SK-N-SH (cell line): ENCODE measurements around the gene DGKI. TPM values are rescaled to one million over a fixed set of nuclear protein-coding genes. Genes with fewer than 3 reads are reported as not detected.
"Not testable (repeated sequence)": the region's sequence is repeated elsewhere in the genome, so short reads cannot be mapped to it uniquely, and the experiment has no call there.

Source experiments
- CTCF ChIA-PET: fragments of 300-600, 350-600 bp; formaldehyde crosslinking; extraction: SDS; loops from one replicate; lab custom pipeline; 2021; lab: Yijun Ruan, JAX
- POLR2A ChIA-PET: fragments of 350-600 bp; sonication (Branson Sonifier 250); formaldehyde crosslinking; extraction: SDS; loops from one replicate; lab custom pipeline; 2020; ENCODE audit warnings: antibody characterized with exemption, inconsistent platforms; lab: Yijun Ruan, JAX
- DNase-seq: peaks from one replicate; pipeline ENCODE4 v3.0.0; 2012
- H2AFZ ChIP-seq: fragments of 200-600 bp; sonication (generic); 2 replicates; pipeline ENCODE4 v1.8.1; 2016; ENCODE audit warnings: antibody characterized with exemption, mild to moderate bottlenecking, low read depth
- H3F3A ChIP-seq: fragments of 200-600 bp; sonication (generic); replicated peaks from 2 replicates; pipeline ENCODE3; 2016; ENCODE audit warnings: antibody characterized with exemption, mild to moderate bottlenecking; ENCODE audit not compliant: insufficient read depth
- H3K27ac ChIP-seq, 2 experiments: fragments of 200-500 bp in 1 of 2; fragments of 200-600 bp in 1 of 2; sonication (Bioruptor generic) in 1 of 2; sonication (generic), shearing (Covaris generic) in 1 of 2; 2 replicates each; pipeline versions ENCODE4 v1.5.1 to v1.6.1; 2014 to 2016; ENCODE audit warnings: low read depth in 2 of 2, inconsistent platforms in 1 of 2, low read length in 1 of 2, mild to moderate bottlenecking in 1 of 2, mixed read lengths in 1 of 2
- H3K27me3 ChIP-seq: fragments of 200-600 bp; sonication (generic), shearing (Covaris generic); 2 replicates; pipeline ENCODE4 v1.6.1; 2016; ENCODE audit warnings: mixed run types; ENCODE audit not compliant: insufficient read depth
- H3K36me3 ChIP-seq, 2 experiments: fragments of 200-500 bp in 1 of 2; fragments of 200-600 bp in 1 of 2; sonication (Bioruptor generic) in 1 of 2; sonication (generic) in 1 of 2; replicated peaks in 1 of 2; 2 replicates each; pipeline versions ENCODE3 to v1.5.1; 2014 to 2016; ENCODE audit warnings: low read length in 1 of 2, mild to moderate bottlenecking in 1 of 2; ENCODE audit not compliant: insufficient read depth in 2 of 2, control insufficient read depth in 1 of 2
- H3K4me1 ChIP-seq, 2 experiments: fragments of 200-500 bp in 1 of 2; fragments of 200-600 bp in 1 of 2; sonication (Bioruptor generic) in 1 of 2; sonication (generic), shearing (Covaris generic) in 1 of 2; 2 replicates each; pipeline versions ENCODE4 v1.5.1 to v1.6.1; 2014 to 2016; ENCODE audit warnings: low read depth in 1 of 2, low read length in 1 of 2, mixed run types in 1 of 2; ENCODE audit not compliant: insufficient read depth in 2 of 2, control insufficient read depth in 1 of 2
- H3K4me2 ChIP-seq: fragments of 200-600 bp; sonication (generic), shearing (Covaris generic); 2 replicates; pipeline ENCODE4 v1.6.1; 2017; ENCODE audit warnings: mixed run types
- H3K4me3 ChIP-seq, 2 experiments: fragments of 200-500 bp in 1 of 2; fragments of 200-600 bp in 1 of 2; sonication (Bioruptor generic) in 1 of 2; sonication (generic), shearing (Covaris generic) in 1 of 2; 2 replicates each; pipeline versions ENCODE4 v1.5.1 to v1.8.1; 2014 to 2016; ENCODE audit warnings: low read depth in 2 of 2, inconsistent platforms in 1 of 2, low read length in 1 of 2, mild to moderate bottlenecking in 1 of 2, mixed read lengths in 1 of 2, moderate library complexity in 1 of 2
- H3K79me2 ChIP-seq: fragments of 200-600 bp; sonication (generic); 2 replicates; pipeline ENCODE4 v1.8.1; 2017; ENCODE audit warnings: mild to moderate bottlenecking; ENCODE audit not compliant: insufficient read depth
- H3K9ac ChIP-seq: fragments of 200-600 bp; sonication (generic); 2 replicates; pipeline ENCODE4 v1.6.1; 2017; ENCODE audit warnings: mixed run types
- H3K9me2 ChIP-seq: fragments of 200-600 bp; sonication (generic); 2 replicates; pipeline ENCODE4 v1.6.1; 2017; ENCODE audit warnings: mixed run types
- H3K9me3 ChIP-seq: fragments of 200-600 bp; sonication (generic); 2 replicates; pipeline ENCODE4 v1.6.1; 2017; ENCODE audit warnings: mixed run types, mild to moderate bottlenecking, moderate library complexity
- H4K20me1 ChIP-seq: fragments of 200-600 bp; sonication (generic); 2 replicates; pipeline ENCODE4 v1.6.1; 2017; ENCODE audit warnings: mild to moderate bottlenecking, mixed run types; ENCODE audit not compliant: insufficient read depth
- ELF1 ChIP-seq: IDR thresholded peaks from 2 replicates; pipeline ENCODE4 v1.4.0; 2012
- FOXJ3 ChIP-seq: sonication (generic); formaldehyde crosslinking; IDR thresholded peaks from 2 replicates; pipeline ENCODE4 v1.5.1; 2020; ENCODE audit warnings: mild to moderate bottlenecking, missing genetic modification reagents
- MAX ChIP-seq: IDR thresholded peaks from 2 replicates; pipeline ENCODE4 v1.4.0; 2012; ENCODE audit warnings: low read depth
- MEF2A ChIP-seq: IDR thresholded peaks from 2 replicates; pipeline ENCODE4 v1.4.0; 2012; ENCODE audit warnings: low read depth, borderline replicate concordance
- NFIC ChIP-seq: IDR thresholded peaks from 2 replicates; pipeline ENCODE4 v1.4.0; 2012; ENCODE audit warnings: borderline replicate concordance
- NRF1 ChIP-seq: IDR thresholded peaks from 2 replicates; pipeline ENCODE4 v1.6.1; 2012; ENCODE audit warnings: low read depth, mild to moderate bottlenecking, low read length
- TCF12 ChIP-seq: IDR thresholded peaks from 2 replicates; pipeline ENCODE4 v1.4.0; 2012
- TEAD4 ChIP-seq: IDR thresholded peaks from 2 replicates; pipeline ENCODE4 v1.4.0; 2012; ENCODE audit warnings: mild to moderate bottlenecking, borderline replicate concordance; ENCODE audit not compliant: insufficient read depth
- USF1 ChIP-seq: IDR thresholded peaks from 2 replicates; pipeline ENCODE4 v1.4.0; 2012; ENCODE audit warnings: low read depth, borderline replicate concordance
- ZBTB33 ChIP-seq: IDR thresholded peaks from 2 replicates; pipeline ENCODE4 v1.4.0; 2012; ENCODE audit warnings: low read depth, borderline replicate concordance
- WGBS: methylation state at CpG from one replicate; pipeline ENCODE4 v1.1.6; 2017; ENCODE audit warnings: low lambda C conversion rate; 5-methylcytosine and 5-hydroxymethylcytosine counted together
- polyA plus RNA-seq, 3 experiments: library from polyadenylated mRNA; depleted of rRNA; stranded (reverse); fragments of >200 nt; gene quantifications; 2 replicates each; pipeline ENCODE4 v1.2.3, GENCODE V29; 2012

Gene DGKI
- polyA plus RNA-seq, 1 of the 3 experiments (the other 2 are of a cell fraction): 1.3 TPM

- TF ChIP-seq MAX: no peak
Measured at GRCh38 chr7:137834552-137834951, 12.2 kb downstream of the DGKI start (continued).

- H3K9me2 ChIP-seq, H3K27me3 ChIP-seq, H3K4me3 ChIP-seq, H3K27ac ChIP-seq, H3K9ac ChIP-seq, DNase-seq, H3K4me1 ChIP-seq, POLR2A ChIA-PET, H2AFZ ChIP-seq, H4K20me1 ChIP-seq, H3F3A ChIP-seq, H3K4me2 ChIP-seq: not testable (repeated sequence)
- peaks cover 17% of the 10 kb centered on the region; the same call in 1 of the 2 replicates for H3K9me3 ChIP-seq
- H3K79me2 ChIP-seq: peaks cover 21% of the 10 kb centered on the region; the same call in 1 of the 2 replicates
- H3K36me3 ChIP-seq: peaks cover 2 to 21% of the 10 kb centered on the region in 2 experiments
- WGBS: 66% methylated on average over 2 of the region's 2 CpGs
- CTCF ChIA-PET: interaction anchor here (0.9 to 1.3 kb wide), 2 partner anchors 71 to 176 kb away, joined by 3 read pairs; no protein-coding TSS in a partner anchor
Measured at GRCh38 chr7:137832990-137833389, 13.8 kb downstream of the DGKI start.

- H3K4me2 ChIP-seq: no peak overlapping the region
- POLR2A ChIA-PET: no interaction called here
- no peaks in the 10 kb centered on the region for H3K9me2 ChIP-seq
- CTCF ChIA-PET: interaction anchor here (1.2 to 1.3 kb wide), 2 partner anchors 176 to 177 kb away, joined by 3 read pairs; no protein-coding TSS in a partner anchor
- H3K9ac ChIP-seq: no peak overlapping the region
- no peak for DNase-seq
- peaks cover 5% of the 10 kb centered on the region for H3F3A ChIP-seq
- H3K4me3 ChIP-seq: no peak overlapping the region
- no peak overlapping the region for H2AFZ ChIP-seq
- no peaks in the 10 kb centered on the region for H3K27me3 ChIP-seq
- H3K4me1 ChIP-seq: no peaks in the 10 kb centered on the region
- WGBS: 66% methylated on average over 2 of the region's 2 CpGs
- peaks cover 21% of the 10 kb centered on the region; the same call in 1 of the 2 replicates for H3K79me2 ChIP-seq
- no peak for TF ChIP-seq TCF12
- TF ChIP-seq FOXJ3 (CRISPR knock-in tag): no peak
- TF ChIP-seq TEAD4: no peak
- TF ChIP-seq NFIC: no peak
- TF ChIP-seq ELF1: no peak
- no peak for TF ChIP-seq ZBTB33
- no peak for TF ChIP-seq NRF1
- TF ChIP-seq MEF2A: no peak
- TF ChIP-seq USF1: no peak
- peaks cover 2 to 21% of the 10 kb centered on the region in 2 experiments for H3K36me3 ChIP-seq
- H3K27ac ChIP-seq: no peak overlapping the region
- no peaks in the 10 kb centered on the region for H4K20me1 ChIP-seq
- peaks cover 17% of the 10 kb centered on the region; the same call in 1 of the 2 replicates for H3K9me3 ChIP-seq
Measured at GRCh38 chr7:137832382-137832781, 14.4 kb downstream of the DGKI start.

- 50% methylated on average over 1 of the region's 1 CpG for WGBS
- H3K4me2 ChIP-seq, H3K27ac ChIP-seq, H3K4me1 ChIP-seq, H3K4me3 ChIP-seq, POLR2A ChIA-PET, H4K20me1 ChIP-seq, H3K9me2 ChIP-seq, H3K9ac ChIP-seq, H3K27me3 ChIP-seq, DNase-seq, H2AFZ ChIP-seq, H3F3A ChIP-seq: not testable (repeated sequence)
- Histone ChIP-seq H3K79me2 (peaks cover 19% of the 10 kb centered on the region; the same call in 1 of the 2 replicates), H3K36me3 (peaks cover 2 to 21% of the 10 kb centered on the region in 2 experiments), H3K9me3 (peaks cover 17% of the 10 kb centered on the region; the same call in 1 of the 2 replicates)
- CTCF ChIA-PET: interaction anchor here (1.2 to 2.5 kb wide), 2 partner anchors 10 to 177 kb away, joined by 3 to 11 read pairs; no protein-coding TSS in a partner anchor
Measured at GRCh38 chr7:137831555-137831954, 15.2 kb downstream of the DGKI start.
